Smooth muscle cell (in vitro differentiated cells): ENCODE data around the gene EML3. TPM values are rescaled to one million over a fixed set of nuclear protein-coding genes. Genes with fewer than 3 reads are reported as not detected.
A peak's percentile ranks its signal among the peaks of the same experiment; 100 is the strongest.
"Not testable (repeated sequence)": the region's sequence is repeated elsewhere in the genome, so short reads cannot be mapped to it uniquely, and the experiment has no call there.

Source experiments
- DNase-seq: peaks from one replicate; lab custom pipeline; 2025; ENCODE audit not compliant: unreplicated experiment; lab: John Stamatoyannopoulos, UW
- H2AFZ ChIP-seq: fragments of 200-600 bp; sonication (generic); 2 replicates; pipeline ENCODE4 v1.6.0; 2016; ENCODE audit warnings: antibody characterized with exemption, low read depth, mild to moderate bottlenecking
- H3F3A ChIP-seq: fragments of 200-600 bp; sonication (generic); 2 replicates; pipeline ENCODE4 v1.6.0; 2017; ENCODE audit warnings: antibody characterized with exemption, low read depth
- H3K27ac ChIP-seq: fragments of 200-600 bp; sonication (generic); 2 replicates; pipeline ENCODE4 v1.5.1; 2016; ENCODE audit warnings: low read depth, mild to moderate bottlenecking
- H3K27me3 ChIP-seq: fragments of 200-600 bp; sonication (generic); 2 replicates; pipeline ENCODE4 v1.6.1; 2016; ENCODE audit warnings: low read depth, mild to moderate bottlenecking
- H3K36me3 ChIP-seq: fragments of 200-600 bp; sonication (generic); 2 replicates; pipeline ENCODE4 v1.5.1; 2016; ENCODE audit warnings: low read depth
- H3K4me1 ChIP-seq: fragments of 200-600 bp; sonication (generic); 2 replicates; pipeline ENCODE4 v1.5.1; 2016; ENCODE audit warnings: low read depth
- H3K4me2 ChIP-seq: fragments of 200-600 bp; sonication (generic); 2 replicates; pipeline ENCODE4 v1.6.0; 2016; ENCODE audit warnings: mild to moderate bottlenecking
- H3K4me3 ChIP-seq: fragments of 200-600 bp; sonication (generic); 2 replicates; pipeline ENCODE4 v1.5.1; 2016; ENCODE audit warnings: mild to moderate bottlenecking
- H3K79me2 ChIP-seq: fragments of 200-600 bp; sonication (generic); 2 replicates; pipeline ENCODE4 v1.6.0; 2016; ENCODE audit warnings: low read depth, mild to moderate bottlenecking
- H3K9ac ChIP-seq: fragments of 200-600 bp; sonication (generic); 2 replicates; pipeline ENCODE4 v1.6.0; 2016; ENCODE audit warnings: low read depth
- H3K9me3 ChIP-seq: fragments of 200-600 bp; sonication (generic); replicated peaks from 2 replicates; pipeline ENCODE4 v1.5.1; 2016; ENCODE audit warnings: low read depth
- H4K20me1 ChIP-seq: fragments of 200-600 bp; sonication (generic); 2 replicates; pipeline ENCODE4 v1.6.0; 2016; ENCODE audit warnings: low read depth
- WGBS: methylation state at CpG from one replicate; pipeline ENCODE4 v1.1.7; 2016; ENCODE audit warnings: low lambda C conversion rate; 5-methylcytosine and 5-hydroxymethylcytosine counted together
- polyA plus RNA-seq: library from polyadenylated mRNA; unstranded; fragments of >200 nt; fragmentation: Nextera tagmentation; extraction: Ambion mirVana; gene quantifications from 2 replicates; pipeline ENCODE4 v1.2.1, GENCODE V29; 2016
- total RNA-seq: library from RNA; depleted of rRNA; stranded (reverse); fragments of >200 nt; gene quantifications from 2 replicates; pipeline ENCODE4 v1.2.3, GENCODE V29; 2014
- TF ChIP-seq, protein P1 (sequence below): fragments of 200-600 bp; sonication (generic); IDR thresholded peaks from 2 replicates; pipeline ENCODE4 v1.5.1; 2017; ENCODE audit warnings: borderline replicate concordance, mild to moderate bottlenecking, antibody characterized with exemption; ENCODE audit not compliant: insufficient read depth, poor library complexity, severe bottlenecking

The EML3 gene
- total and polyA plus RNA-seq, 2 experiments from 2014 or later: 35.0 to 36.8 TPM

DNA sequence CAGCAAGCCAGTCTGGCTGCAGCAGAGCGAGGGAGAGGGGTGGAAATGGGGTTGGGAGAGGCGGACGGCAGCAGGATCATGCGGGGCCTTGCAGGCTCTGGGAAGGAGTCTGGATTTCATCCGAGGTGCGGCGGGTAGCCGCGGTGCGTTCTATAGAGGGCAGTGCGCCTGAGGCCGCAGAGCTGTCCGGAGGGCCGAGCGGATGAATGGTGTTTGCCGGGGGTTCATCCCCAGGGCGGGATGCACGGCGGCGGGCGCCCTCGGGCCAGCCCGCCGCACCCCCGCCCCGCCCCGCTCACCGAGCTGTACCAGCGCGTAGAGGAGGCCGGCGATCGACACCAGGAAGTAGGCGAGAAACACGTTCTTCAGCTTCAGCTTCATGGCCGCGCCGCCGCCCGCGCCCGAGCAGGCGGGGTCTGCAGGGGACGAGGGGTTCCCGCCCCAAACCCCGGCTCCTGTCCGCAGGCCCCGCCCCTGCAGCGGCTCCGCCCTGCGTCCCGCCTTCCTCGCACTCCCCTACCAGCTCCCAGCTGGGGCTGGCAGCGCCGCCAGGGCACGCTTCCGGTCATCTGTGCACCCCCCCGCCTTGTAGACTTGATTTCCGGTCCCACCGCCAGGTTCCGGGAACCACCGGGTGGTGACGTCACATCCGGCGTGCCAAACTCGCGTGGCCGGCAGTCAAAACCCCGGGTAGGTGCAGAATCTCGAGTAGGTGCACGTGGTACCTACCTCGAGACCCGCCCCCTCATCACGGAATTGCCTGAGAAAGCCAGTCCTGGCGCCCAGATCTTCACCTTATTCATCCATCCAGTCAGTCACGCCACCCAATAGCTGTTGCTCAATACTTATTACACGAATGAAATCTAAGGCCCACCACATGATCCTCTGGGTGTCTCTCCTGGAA, 9.2 kb upstream of the EML3 start, which contains the start of gene B3GAT3:
TSS of gene B3GAT3 (minus strand) at position 420 of the 904 bp plus-strand sequence. CDS start at position 381, 39 bp downstream.
- 2% methylated on average over 42 of the region's 77 CpGs for WGBS

DNA sequence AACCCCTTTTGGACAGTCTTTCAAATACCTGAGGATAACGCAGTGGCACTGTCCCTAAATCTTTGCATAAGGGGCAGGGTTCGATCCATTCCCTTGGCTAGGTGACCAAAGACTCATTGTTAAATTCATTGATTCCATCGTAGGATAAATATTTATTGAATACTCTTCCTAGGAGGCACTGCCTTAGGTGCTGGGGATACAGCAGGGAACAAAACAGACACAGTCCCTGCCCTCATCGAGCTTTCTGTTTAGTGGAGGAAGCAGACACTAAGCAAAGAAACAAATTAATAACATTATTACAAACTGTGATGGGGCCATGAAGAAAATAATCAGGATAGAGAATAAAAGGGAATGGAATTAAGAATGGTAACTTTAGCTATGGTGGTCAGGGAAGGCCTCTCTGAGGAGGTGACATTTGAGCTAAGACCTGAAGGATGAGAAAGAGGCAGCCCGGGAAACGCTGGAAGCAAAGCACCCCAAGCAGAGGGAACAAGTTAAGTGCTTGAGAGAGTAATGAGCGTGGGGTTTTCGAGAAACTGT, 8.5 kb upstream of the EML3 start:
- Histone ChIP-seq H3K9me3 (no peaks in the 10 kb centered on the region), H3K4me1 (peaks cover 10% of the 10 kb centered on the region), H3K27me3 (no peaks in the 10 kb centered on the region), H3K36me3 (no peaks in the 10 kb centered on the region), H4K20me1 (no peaks in the 10 kb centered on the region), H3K79me2 (peaks cover 13% of the 10 kb centered on the region), H3K9ac (peak overlapping the region; percentile 43), H3K27ac (peak overlapping the region; percentile 92), H2AFZ (no peak overlapping the region), H3K4me3 (peak overlapping the region; percentile 57), H3F3A (peaks cover 29% of the 10 kb centered on the region), H3K4me2 (peak overlapping the region; percentile 97)
- DNase-seq: no peak
- 43% methylated on average over 8 of the region's 8 CpGs for WGBS
- TF ChIP-seq, protein P1, sequence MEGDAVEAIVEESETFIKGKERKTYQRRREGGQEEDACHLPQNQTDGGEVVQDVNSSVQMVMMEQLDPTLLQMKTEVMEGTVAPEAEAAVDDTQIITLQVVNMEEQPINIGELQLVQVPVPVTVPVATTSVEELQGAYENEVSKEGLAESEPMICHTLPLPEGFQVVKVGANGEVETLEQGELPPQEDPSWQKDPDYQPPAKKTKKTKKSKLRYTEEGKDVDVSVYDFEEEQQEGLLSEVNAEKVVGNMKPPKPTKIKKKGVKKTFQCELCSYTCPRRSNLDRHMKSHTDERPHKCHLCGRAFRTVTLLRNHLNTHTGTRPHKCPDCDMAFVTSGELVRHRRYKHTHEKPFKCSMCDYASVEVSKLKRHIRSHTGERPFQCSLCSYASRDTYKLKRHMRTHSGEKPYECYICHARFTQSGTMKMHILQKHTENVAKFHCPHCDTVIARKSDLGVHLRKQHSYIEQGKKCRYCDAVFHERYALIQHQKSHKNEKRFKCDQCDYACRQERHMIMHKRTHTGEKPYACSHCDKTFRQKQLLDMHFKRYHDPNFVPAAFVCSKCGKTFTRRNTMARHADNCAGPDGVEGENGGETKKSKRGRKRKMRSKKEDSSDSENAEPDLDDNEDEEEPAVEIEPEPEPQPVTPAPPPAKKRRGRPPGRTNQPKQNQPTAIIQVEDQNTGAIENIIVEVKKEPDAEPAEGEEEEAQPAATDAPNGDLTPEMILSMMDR: no peak

More for the DNA sequence above, 9.2 kb upstream of the EML3 start, which contains the start of gene B3GAT3:
- Histone ChIP-seq H3K27ac (peak within 1 kb of the TSS; percentile 92), H3K4me1 (peaks cover 10% of the 10 kb centered on the region), H3K79me2 (peaks cover 13% of the 10 kb centered on the region), H3K4me3 (peak within 1 kb of the TSS; percentile 57), H3K4me2 (peak within 1 kb of the TSS; percentile 97), H2AFZ (no peak within 1 kb of the TSS), H4K20me1 (no peaks in the 10 kb centered on the region), H3K9ac (peak within 1 kb of the TSS; percentile 54), H3K27me3 (no peaks in the 10 kb centered on the region), H3K9me3 (no peaks in the 10 kb centered on the region), H3K36me3 (no peaks in the 10 kb centered on the region), H3F3A (peaks cover 29% of the 10 kb centered on the region)
- DNase-seq: peak; percentile 93
- TF ChIP-seq, protein P1: no peak

DNA sequence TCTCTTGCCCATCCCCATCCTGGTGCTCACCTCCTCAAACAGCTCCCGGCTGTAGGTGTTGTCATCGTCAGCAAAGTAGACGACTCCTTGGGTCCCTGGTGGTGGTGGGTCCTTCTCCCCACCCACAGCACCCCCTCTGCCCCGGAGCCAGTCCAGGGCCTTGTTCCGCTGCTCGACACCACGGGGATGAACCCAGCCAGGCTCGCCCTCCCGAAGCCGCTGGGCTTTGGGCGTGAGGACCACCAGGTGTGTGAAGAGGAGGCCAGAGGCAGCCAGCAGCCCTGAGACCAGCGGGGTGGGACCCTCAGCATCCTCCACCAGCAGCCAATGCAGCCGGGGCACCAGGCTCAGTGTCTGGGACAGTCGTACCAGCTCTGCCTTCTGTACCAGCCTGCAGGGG, 4.4 kb upstream of the EML3 start:
- Histone ChIP-seq H3K79me2 (peaks cover 13% of the 10 kb centered on the region), H3F3A (peaks cover 23% of the 10 kb centered on the region)
- H4K20me1 ChIP-seq, H3K9ac ChIP-seq, H3K27ac ChIP-seq, H3K4me3 ChIP-seq, H3K27me3 ChIP-seq, H3K4me2 ChIP-seq, H3K36me3 ChIP-seq, H3K4me1 ChIP-seq, H3K9me3 ChIP-seq, DNase-seq, H2AFZ ChIP-seq: not testable (repeated sequence)
- WGBS: 97% methylated on average over 14 of the region's 14 CpGs

DNA sequence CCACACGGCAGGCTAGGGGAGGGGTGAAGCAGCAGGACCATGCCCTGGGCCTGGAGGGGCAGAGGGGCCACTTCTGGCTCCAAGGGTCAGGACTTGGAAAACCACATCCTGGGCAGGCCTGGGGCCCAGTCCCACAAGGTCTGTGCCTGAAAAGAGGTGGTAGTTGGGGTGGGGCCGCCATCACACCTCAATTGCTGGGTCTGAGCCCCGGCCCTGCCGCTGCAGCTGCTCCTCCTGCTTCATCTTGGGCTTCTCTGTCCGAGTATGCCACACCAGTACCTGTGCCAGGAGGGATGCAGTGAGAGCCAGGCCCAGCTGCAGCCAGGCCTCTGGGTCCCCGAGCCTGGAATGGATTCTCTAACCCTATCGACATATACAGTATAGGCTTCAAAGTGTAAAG, 2.9 kb upstream of the EML3 start:
- H3K9ac ChIP-seq: no peak overlapping the region
- no peaks in the 10 kb centered on the region for H4K20me1 ChIP-seq
- H3F3A ChIP-seq: peaks cover 13% of the 10 kb centered on the region
- WGBS: 95% methylated on average over 7 of the region's 7 CpGs
- H3K4me3 ChIP-seq: no peak overlapping the region
- H3K9me3 ChIP-seq: no peaks in the 10 kb centered on the region
- H3K36me3 ChIP-seq: no peaks in the 10 kb centered on the region
- no peak overlapping the region for H2AFZ ChIP-seq
- H3K4me2 ChIP-seq: no peak overlapping the region
- TF ChIP-seq, protein P1: no peak
- no peak overlapping the region for H3K27ac ChIP-seq
- H3K79me2 ChIP-seq: peaks cover 15% of the 10 kb centered on the region
- no peaks in the 10 kb centered on the region for H3K27me3 ChIP-seq
- peaks cover 13% of the 10 kb centered on the region for H3K4me1 ChIP-seq
- no peak for DNase-seq
